ENCODE measurements around the gene KLK13.

KLK13 gene

GRCh38 chr19:51006406-51006805, 58.5 kb downstream of the KLK13 start:
- Histone ChIP-seq H3K9me3 (no peaks in the 10 kb centered on the region), H3K27ac (no peak overlapping the region), H3K27me3 (peaks cover 39% of the 10 kb centered on the region), H3K4me1 (ENCODE audit: control insufficient read depth in 1 of 2, insufficient read depth in 1 of 2, low read depth in 1 of 2, low read length in 1 of 2) (no peaks in the 10 kb centered on the region), H3K4me3 (ENCODE audit: low read depth in 1 of 2, low read length in 1 of 2) (no peak overlapping the region), H3K36me3 (no peaks in the 10 kb centered on the region)
- no peak for TF ChIP-seq CTCF (IDR thresholded peaks at IDR 0.05)
